GM19238 (cell line): Measurements from ENCODE around the gene EIF4E2.
A peak's percentile ranks its signal among the peaks of the same experiment; 100 is the strongest.
"Not testable (repeated sequence)": the region's sequence is repeated elsewhere in the genome, so short reads cannot be mapped to it uniquely, and the experiment has no call there.

Experiments
- DNase-seq: peaks from one replicate; pipeline ENCODE4 v3.0.0; 2011; ENCODE audit warnings: low spot score; ENCODE audit not compliant: insufficient read length

The EIF4E2 gene

GRCh38 chr2:232521959-232522622, 28.4 kb upstream of the EIF4E2 start:
- peak; percentile 82 for DNase-seq

GRCh38 chr2:232522623-232523401, 27.7 kb upstream of the EIF4E2 start:
- DNase-seq = no peak

GRCh38 chr2:232523402-232523681, 27.1 kb upstream of the EIF4E2 start:
- DNase-seq = no peak

- no peak for DNase-seq
These were observed 26.5 kb upstream of the EIF4E2 start for GRCh38 chr2:232523682-232524597.

GRCh38 chr2:232524771-232525170, 25.7 kb upstream of the EIF4E2 start:
- no peak for DNase-seq

- no peak for DNase-seq
These were observed 25.3 kb upstream of the EIF4E2 start for GRCh38 chr2:232525199-232525598.

GRCh38 chr2:232525791-232526371, 24.6 kb upstream of the EIF4E2 start, which contains the start of gene CHRND:
Gene CHRND (plus strand): TSS chr2:232526160. CDS start chr2:232526216, 56 bp downstream.
- DNase-seq = no peak

GRCh38 chr2:232526372-232526941, 24.0 kb upstream of the EIF4E2 start:
- DNase-seq = no peak

GRCh38 chr2:232527905-232528470, 22.5 kb upstream of the EIF4E2 start:
- no peak for DNase-seq

- DNase-seq = no peak
These were observed 21.6 kb upstream of the EIF4E2 start for GRCh38 chr2:232528746-232529460.

- DNase-seq = no peak
These were observed 20.5 kb upstream of the EIF4E2 start for GRCh38 chr2:232529806-232530547.

GRCh38 chr2:232530626-232531260, 19.7 kb upstream of the EIF4E2 start:
- no peak for DNase-seq

- DNase-seq = no peak
These were observed 18.1 kb upstream of the EIF4E2 start for GRCh38 chr2:232532419-232532818.

- not testable (repeated sequence) for DNase-seq
These were observed 17.7 kb upstream of the EIF4E2 start for GRCh38 chr2:232532821-232533220.

- no peak for DNase-seq
These were observed 16.4 kb upstream of the EIF4E2 start for GRCh38 chr2:232533944-232534710.

- no peak for DNase-seq
These were observed 15.4 kb upstream of the EIF4E2 start for GRCh38 chr2:232534940-232535651.

GRCh38 chr2:232535761-232536530, 14.5 kb upstream of the EIF4E2 start:
- DNase-seq = no peak
